GM18873 (cell line): Measurements from ENCODE around the gene UAP1L1.

ENCODE experiments used
- ATAC-seq: cut with Tn5 transposase; IDR thresholded peaks from one replicate; pipeline ENCODE4 v1.9.1; 2021; ENCODE audit warnings: mild to moderate bottlenecking, moderate library complexity, moderate number of reproducible peaks; ENCODE audit not compliant: unreplicated experiment, low FRiP score

UAP1L1 gene

GRCh38 chr9:137071282-137071681 is 6.0 kb upstream of the UAP1L1 start:
- ATAC-seq, result no peak

GRCh38 chr9:137073992-137074399 is 3.3 kb upstream of the UAP1L1 start:
- no peak for ATAC-seq

- ATAC-seq, result no peak
These were observed 2.6 kb upstream of the UAP1L1 start for GRCh38 chr9:137074657-137075274.

GRCh38 chr9:137075275-137075775 is 2.0 kb upstream of the UAP1L1 start:
- ATAC-seq, result no peak

- no peak for ATAC-seq
These were observed 694 bp upstream of the UAP1L1 start for GRCh38 chr9:137076636-137077009.

- ATAC-seq, result no peak
These were observed 709 bp downstream of the UAP1L1 start for GRCh38 chr9:137077758-137078693.

- ATAC-seq, result no peak
These were observed 1.5 kb downstream of the UAP1L1 start for GRCh38 chr9:137078701-137079400.

- ATAC-seq, result no peak
These were observed 2.1 kb downstream of the UAP1L1 start for GRCh38 chr9:137079401-137079787.

GRCh38 chr9:137080260-137081122 is 3.2 kb downstream of the UAP1L1 start:
- no peak for ATAC-seq

GRCh38 chr9:137082222-137082924 is 5.1 kb downstream of the UAP1L1 start:
- ATAC-seq, result no peak

GRCh38 chr9:137082925-137083290 is 5.6 kb downstream of the UAP1L1 start:
- no peak for ATAC-seq

- ATAC-seq, result no peak
These were observed 6.2 kb downstream of the UAP1L1 start for GRCh38 chr9:137083394-137084004.

- no peak for ATAC-seq
These were observed 7.2 kb downstream of the UAP1L1 start for GRCh38 chr9:137084526-137084925.

- peak; percentile 11 for ATAC-seq
These were observed 8.7 kb downstream of the UAP1L1 start for GRCh38 chr9:137085920-137086530.

GRCh38 chr9:137086531-137087408 is 9.5 kb downstream of the UAP1L1 start, which contains the start of gene MAN1B1:
Gene MAN1B1, plus strand, starts transcription at chr9:137086985. Its CDS starts 15 bp downstream, at chr9:137087000.
- peak; percentile 76 for ATAC-seq

GRCh38 chr9:137087409-137087925 is 10.2 kb downstream of the UAP1L1 start:
- no peak for ATAC-seq

- no peak for ATAC-seq
These were observed 10.8 kb downstream of the UAP1L1 start for GRCh38 chr9:137088121-137088520.
